Measurements from ENCODE around the gene FHAD1.
"Not testable (repeated sequence)": the region's sequence is repeated elsewhere in the genome, so short reads cannot be mapped to it uniquely, and the experiment has no call there.

DNA sequence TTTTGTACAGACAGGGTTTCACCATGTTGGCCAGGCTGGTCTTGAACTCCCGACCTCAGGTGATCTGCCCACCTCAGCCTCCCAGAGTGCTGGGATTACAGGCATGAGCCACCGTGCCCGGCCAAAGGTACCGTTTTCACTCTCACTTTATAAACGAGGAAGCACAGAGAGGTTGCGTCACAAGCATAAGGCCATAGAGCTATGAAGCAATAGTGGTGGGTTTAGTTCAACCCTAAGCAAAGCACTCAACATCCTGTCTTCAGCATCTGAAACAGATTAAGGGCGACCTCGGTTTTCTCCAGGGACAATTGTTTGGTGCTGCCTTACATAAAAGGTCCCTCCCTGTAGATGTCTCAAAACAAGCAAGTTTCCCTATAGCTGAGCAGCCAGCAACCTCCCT lies 187.7 kb downstream of the FHAD1 start:
- TF ChIP-seq, protein P1, sequence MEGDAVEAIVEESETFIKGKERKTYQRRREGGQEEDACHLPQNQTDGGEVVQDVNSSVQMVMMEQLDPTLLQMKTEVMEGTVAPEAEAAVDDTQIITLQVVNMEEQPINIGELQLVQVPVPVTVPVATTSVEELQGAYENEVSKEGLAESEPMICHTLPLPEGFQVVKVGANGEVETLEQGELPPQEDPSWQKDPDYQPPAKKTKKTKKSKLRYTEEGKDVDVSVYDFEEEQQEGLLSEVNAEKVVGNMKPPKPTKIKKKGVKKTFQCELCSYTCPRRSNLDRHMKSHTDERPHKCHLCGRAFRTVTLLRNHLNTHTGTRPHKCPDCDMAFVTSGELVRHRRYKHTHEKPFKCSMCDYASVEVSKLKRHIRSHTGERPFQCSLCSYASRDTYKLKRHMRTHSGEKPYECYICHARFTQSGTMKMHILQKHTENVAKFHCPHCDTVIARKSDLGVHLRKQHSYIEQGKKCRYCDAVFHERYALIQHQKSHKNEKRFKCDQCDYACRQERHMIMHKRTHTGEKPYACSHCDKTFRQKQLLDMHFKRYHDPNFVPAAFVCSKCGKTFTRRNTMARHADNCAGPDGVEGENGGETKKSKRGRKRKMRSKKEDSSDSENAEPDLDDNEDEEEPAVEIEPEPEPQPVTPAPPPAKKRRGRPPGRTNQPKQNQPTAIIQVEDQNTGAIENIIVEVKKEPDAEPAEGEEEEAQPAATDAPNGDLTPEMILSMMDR (IDR thresholded peaks at IDR 0.05), result not testable (repeated sequence)
- TF ChIP-seq POLR2A (IDR thresholded peaks at IDR 0.05), result not testable (repeated sequence)

Measured in right lobe of liver (tissue), 4 donors.